ENCODE measurements around the gene PDLIM4. TPM values are rescaled to one million over a fixed set of nuclear protein-coding genes. Genes with fewer than 3 reads are reported as not detected.
A peak's percentile ranks its signal among the peaks of the same experiment; 100 is the strongest.

Gene PDLIM4
- total RNA-seq, 1 donor from 2014 or later, result 56.6 TPM

DNA sequence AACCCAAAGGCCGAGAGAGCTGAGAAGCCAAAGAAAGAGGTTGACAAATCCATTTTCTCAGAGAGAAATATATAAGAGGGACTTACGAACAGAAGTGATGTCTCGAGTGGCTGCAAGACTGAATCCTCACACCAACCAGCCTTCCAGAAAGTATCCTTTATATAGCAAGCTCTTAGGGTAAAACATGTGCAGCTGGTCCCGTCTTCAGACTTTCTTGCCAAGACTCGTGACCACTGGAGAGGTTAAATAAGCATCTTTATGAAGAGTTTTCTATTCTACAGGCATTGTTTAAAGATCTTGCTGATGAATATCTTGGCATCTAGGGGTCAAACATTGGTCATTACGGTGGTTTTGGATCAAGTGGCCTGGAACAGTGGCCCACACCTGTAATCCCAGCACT is 19.8 kb downstream of the PDLIM4 start:
- peaks cover 18% of the 10 kb centered on the region for H3K4me1 Mint-ChIP-seq (ENCODE audit: low read depth, unreplicated experiment)
- peaks cover 27% of the 10 kb centered on the region for H4K20me1 ChIP-seq (ENCODE audit: insufficient read depth, low read length)
- peaks cover 3% of the 10 kb centered on the region for H3K9me3 Mint-ChIP-seq (ENCODE audit: unreplicated experiment)
- H3K9ac ChIP-seq (ENCODE audit: low read length), result no peak overlapping the region
- peak; percentile 31 for DNase-seq (ENCODE audit: low read depth)
- peaks cover 5% of the 10 kb centered on the region for H3K36me3 ChIP-seq (ENCODE audit: insufficient read depth, low read length)
- TF ChIP-seq, protein P1, sequence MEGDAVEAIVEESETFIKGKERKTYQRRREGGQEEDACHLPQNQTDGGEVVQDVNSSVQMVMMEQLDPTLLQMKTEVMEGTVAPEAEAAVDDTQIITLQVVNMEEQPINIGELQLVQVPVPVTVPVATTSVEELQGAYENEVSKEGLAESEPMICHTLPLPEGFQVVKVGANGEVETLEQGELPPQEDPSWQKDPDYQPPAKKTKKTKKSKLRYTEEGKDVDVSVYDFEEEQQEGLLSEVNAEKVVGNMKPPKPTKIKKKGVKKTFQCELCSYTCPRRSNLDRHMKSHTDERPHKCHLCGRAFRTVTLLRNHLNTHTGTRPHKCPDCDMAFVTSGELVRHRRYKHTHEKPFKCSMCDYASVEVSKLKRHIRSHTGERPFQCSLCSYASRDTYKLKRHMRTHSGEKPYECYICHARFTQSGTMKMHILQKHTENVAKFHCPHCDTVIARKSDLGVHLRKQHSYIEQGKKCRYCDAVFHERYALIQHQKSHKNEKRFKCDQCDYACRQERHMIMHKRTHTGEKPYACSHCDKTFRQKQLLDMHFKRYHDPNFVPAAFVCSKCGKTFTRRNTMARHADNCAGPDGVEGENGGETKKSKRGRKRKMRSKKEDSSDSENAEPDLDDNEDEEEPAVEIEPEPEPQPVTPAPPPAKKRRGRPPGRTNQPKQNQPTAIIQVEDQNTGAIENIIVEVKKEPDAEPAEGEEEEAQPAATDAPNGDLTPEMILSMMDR (IDR thresholded peaks at IDR 0.05; ENCODE audit: insufficient read depth, low read depth, low read length), result no peak
- no peak for TF ChIP-seq EZH2 (IDR thresholded peaks at IDR 0.05; ENCODE audit: insufficient read depth, low read length)
- no peak for FAIRE-seq
- no peaks in the 10 kb centered on the region for H3K9me3 ChIP-seq (ENCODE audit: insufficient read depth, low read depth, low read length)
- no peaks in the 10 kb centered on the region for H3K4me1 ChIP-seq (ENCODE audit: insufficient read depth, low read length)
- no peak overlapping the region for H3K4me3 Mint-ChIP-seq (ENCODE audit: unreplicated experiment)
- no peak overlapping the region for H3K27ac ChIP-seq (ENCODE audit: low read depth, low read length)
- H3K27me3 Mint-ChIP-seq (ENCODE audit: low read depth, unreplicated experiment), result peaks cover 7% of the 10 kb centered on the region
- H3K36me3 Mint-ChIP-seq (ENCODE audit: low read depth, unreplicated experiment), result peaks cover 20% of the 10 kb centered on the region
- H3K4me3 ChIP-seq (ENCODE audit: insufficient read depth, low read depth, low read length), result no peak overlapping the region
- H3K27me3 ChIP-seq (ENCODE audit: insufficient read depth, low read length), result no peaks in the 10 kb centered on the region
- no peak overlapping the region for H3K27ac Mint-ChIP-seq (ENCODE audit: unreplicated experiment)
- no peaks in the 10 kb centered on the region for H3K79me2 ChIP-seq (ENCODE audit: insufficient read depth, low read length)
- H3K4me2 ChIP-seq (ENCODE audit: low read length), result no peak overlapping the region
- H2AFZ ChIP-seq (ENCODE audit: low read depth, low read length), result no peak overlapping the region

DNA sequence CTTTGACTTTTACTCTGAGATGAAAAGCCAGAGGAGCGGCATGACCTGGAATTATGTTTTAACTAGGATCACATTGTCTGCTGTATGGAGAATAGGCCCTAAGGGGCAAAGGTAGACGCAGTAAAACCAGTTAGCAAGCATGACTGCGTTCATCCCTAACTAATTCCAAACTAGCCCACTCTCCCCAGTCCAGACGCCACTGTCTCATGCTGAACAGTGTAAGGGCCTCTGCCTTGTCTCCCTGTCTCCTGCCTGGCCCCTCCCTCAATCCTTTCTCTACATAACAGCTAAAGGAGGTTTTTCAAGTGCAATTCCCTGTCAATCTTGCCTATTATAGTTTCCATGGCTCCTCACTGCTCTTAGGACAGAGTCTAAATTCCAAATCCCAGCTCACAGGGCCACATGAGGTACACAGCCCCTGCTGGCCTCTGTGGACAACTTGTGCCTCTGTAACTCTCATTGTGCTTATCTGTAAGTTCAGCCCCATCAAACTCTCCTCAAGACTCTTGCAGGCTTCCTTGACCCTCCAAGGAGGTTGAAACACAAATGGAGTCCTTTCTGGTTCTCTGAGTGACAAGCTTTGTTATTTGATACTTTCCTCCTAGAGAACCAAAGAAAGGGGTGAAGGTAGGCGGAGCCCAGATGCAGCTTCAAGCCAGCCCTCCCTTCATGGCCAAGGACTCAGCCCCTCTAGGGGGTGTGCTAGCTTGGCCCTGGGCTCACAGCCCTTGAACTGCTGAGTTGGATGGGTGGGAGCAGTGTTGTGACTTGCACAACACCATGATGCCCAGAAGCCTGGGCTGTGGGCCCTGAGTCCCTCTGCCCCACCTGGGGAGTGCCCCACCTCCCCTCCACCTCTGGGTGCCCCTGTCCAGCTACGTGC is 20.7 kb downstream of the PDLIM4 start:
- no peak overlapping the region for H3K4me2 ChIP-seq (ENCODE audit: low read length)
- H3K9me3 Mint-ChIP-seq (ENCODE audit: unreplicated experiment), result peaks cover 3% of the 10 kb centered on the region

More for the DNA sequence above, 20.7 kb downstream of the PDLIM4 start:
- no peak overlapping the region for H3K4me3 Mint-ChIP-seq (ENCODE audit: unreplicated experiment)
- Histone ChIP-seq H3K9ac (ENCODE audit: low read length) (no peak overlapping the region), H3K36me3 (ENCODE audit: insufficient read depth, low read length) (peaks cover 5% of the 10 kb centered on the region), H4K20me1 (ENCODE audit: insufficient read depth, low read length) (peaks cover 19% of the 10 kb centered on the region), H3K79me2 (ENCODE audit: insufficient read depth, low read length) (no peaks in the 10 kb centered on the region), H3K4me1 (ENCODE audit: insufficient read depth, low read length) (no peaks in the 10 kb centered on the region), H3K9me3 (ENCODE audit: insufficient read depth, low read depth, low read length) (no peaks in the 10 kb centered on the region), H3K27ac (ENCODE audit: low read depth, low read length) (no peak overlapping the region), H3K27me3 (ENCODE audit: insufficient read depth, low read length) (no peaks in the 10 kb centered on the region), H2AFZ (ENCODE audit: low read depth, low read length) (no peak overlapping the region), H3K4me3 (ENCODE audit: insufficient read depth, low read depth, low read length) (no peak overlapping the region)
- peaks cover 13% of the 10 kb centered on the region for H3K36me3 Mint-ChIP-seq (ENCODE audit: low read depth, unreplicated experiment)
- FAIRE-seq, result no peak
- no peak for DNase-seq (ENCODE audit: low read depth)
- H3K4me1 Mint-ChIP-seq (ENCODE audit: low read depth, unreplicated experiment), result peaks cover 13% of the 10 kb centered on the region
- H3K27ac Mint-ChIP-seq (ENCODE audit: unreplicated experiment), result no peak overlapping the region
- peaks cover 7% of the 10 kb centered on the region for H3K27me3 Mint-ChIP-seq (ENCODE audit: low read depth, unreplicated experiment)
- TF ChIP-seq EZH2 (IDR thresholded peaks at IDR 0.05; ENCODE audit: insufficient read depth, low read length), result no peak
- TF ChIP-seq, protein P1 (IDR thresholded peaks at IDR 0.05; ENCODE audit: insufficient read depth, low read depth, low read length), result no peak

All from astrocyte (in vitro differentiated cells and primary cell).